GM18502 (cell line): ENCODE data around the gene USP3.
"Not testable (repeated sequence)": the region's sequence is repeated elsewhere in the genome, so short reads cannot be mapped to it uniquely, and the experiment has no call there.

Experiments used
- ATAC-seq: cut with Tn5 transposase; IDR thresholded peaks from one replicate; pipeline ENCODE4 v1.9.1; 2021; ENCODE audit warnings: mild to moderate bottlenecking; ENCODE audit not compliant: unreplicated experiment, poor library complexity

USP3 gene

DNA sequence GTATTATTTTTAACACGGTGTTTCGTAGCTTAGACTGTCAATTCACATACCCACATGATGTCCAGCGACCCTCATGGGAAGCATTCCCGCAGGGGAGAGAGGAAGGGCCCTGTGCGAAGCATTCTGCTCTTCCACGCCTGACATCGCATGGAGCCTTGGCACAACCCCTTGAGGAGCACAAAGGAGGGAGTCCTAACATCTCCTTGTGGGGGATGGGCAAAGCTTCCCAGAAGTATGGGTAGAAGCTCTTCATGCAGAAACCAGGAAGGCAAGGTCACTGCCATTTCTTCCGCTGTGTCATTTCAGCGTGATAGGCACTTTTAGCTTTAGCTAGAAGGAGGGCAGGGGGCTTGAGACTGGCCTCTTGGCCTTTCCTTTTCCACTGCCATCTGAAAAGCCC is 28.7 kb upstream of the USP3 start:
- no peak for ATAC-seq

DNA sequence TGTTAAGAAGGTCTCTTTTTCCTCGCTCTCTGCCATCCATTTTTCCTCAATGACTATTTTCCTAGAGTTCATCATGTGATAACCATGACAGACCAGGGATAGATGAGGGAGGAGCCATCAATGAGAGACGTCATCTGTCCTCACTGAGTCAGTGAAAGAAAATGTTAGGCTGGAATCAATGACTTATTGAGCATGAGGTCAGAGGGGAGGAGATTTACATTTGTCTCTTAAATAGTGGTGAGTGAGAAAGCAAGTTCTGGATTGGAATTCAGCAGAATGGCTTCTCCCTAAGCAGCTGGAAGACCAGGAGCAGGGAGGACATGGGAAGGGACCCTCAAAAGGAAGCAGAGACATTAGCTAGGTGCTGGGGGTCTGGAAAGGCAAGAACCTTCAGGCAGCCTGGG is 28.2 kb upstream of the USP3 start:
- ATAC-seq = no peak

- no peak for ATAC-seq
Observed at GRCh38 chr15:63478243-63478642, 26.1 kb upstream of the USP3 start.

GRCh38 chr15:63480441-63480821 is 24.0 kb upstream of the USP3 start:
- ATAC-seq = no peak

- no peak for ATAC-seq
Observed at GRCh38 chr15:63481105-63481810, 23.1 kb upstream of the USP3 start.

DNA sequence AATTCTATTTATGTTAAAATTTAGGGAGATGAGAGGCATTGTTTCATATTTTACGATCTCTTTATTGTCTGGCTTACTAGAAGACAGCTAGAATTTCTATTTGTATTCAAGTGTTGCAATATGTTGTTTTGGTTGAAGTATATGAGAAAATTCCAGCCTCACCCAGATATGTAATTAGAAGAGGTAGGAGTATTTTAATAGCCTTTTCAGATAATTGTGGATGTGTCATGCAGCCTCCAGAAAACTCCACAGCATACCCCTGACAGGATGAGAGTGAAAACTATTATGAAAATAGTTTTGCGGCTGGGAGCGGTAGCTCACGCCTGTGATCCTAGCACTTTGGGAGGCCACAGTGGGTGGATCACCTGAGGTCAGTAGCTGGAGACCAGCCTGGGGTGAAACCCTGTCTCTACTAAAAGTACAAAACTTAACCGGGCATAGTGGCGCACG is 21.5 kb upstream of the USP3 start:
- no peak for ATAC-seq

GRCh38 chr15:63483521-63484371 is 20.6 kb upstream of the USP3 start:
- no peak for ATAC-seq

- no peak for ATAC-seq
Observed at GRCh38 chr15:63484433-63485186, 19.8 kb upstream of the USP3 start.

DNA sequence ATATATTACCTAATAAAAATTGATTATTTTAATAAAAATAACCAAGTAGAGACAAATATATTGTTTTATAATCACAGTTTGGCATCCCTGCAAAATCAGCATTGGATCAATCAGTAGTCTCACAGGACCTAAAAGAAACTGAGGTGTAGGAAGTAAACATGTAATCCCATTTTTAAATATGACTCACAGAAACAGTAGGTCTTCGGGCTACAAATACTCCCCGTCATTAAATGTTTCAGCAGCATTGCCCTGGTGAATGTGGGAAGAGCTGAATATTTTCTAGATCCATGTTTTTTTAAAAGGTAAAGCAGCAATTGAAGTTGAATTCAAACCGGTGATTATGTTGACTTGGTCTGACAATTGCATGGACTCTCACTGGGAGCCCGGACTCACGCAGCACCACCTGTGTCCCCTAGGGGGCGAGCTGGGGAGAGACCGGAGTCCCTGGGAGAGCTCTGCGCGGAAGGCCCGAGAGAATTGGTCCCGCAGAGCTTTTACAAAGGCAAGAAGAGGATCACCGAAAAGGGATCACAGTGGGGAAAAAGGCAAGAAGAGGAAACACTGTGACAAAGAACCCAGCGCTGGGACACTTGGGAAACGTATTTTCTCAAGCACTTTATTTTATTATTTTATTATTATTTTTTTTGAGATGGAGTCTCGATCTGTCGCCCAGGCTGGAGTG is 17.2 kb upstream of the USP3 start:
- ATAC-seq = peak; percentile 54

DNA sequence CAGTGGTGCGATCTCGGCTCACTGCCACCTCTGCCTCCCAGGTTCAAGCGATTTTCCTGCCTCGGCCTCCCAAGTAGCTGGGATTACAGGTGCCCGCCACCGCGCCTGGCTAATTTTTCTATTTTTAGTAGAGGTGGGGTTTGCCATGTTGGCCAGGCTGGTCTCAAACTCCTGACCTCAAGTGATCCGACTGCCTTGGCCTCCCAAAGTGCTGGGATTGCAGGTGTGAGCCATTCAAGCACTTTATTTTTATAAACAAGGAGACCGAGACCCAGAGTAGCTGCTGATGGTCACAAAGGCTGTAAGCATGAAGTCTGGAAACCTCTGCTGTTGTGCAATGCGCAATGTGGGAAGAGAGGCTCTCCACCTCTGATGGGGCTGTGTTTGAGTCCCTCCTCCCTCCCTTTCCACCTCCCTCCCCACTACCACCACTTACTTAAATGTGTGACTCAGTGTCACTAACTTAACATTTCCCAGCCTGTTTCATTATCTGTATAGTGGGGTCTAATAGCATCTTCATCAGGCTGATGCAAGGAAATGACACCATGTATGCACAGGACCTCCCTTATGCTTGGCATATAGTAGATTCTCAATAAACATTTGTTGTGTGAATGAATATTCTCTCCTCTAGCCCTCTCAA is 16.5 kb upstream of the USP3 start:
- ATAC-seq = not testable (repeated sequence)

- ATAC-seq = no peak
Observed at GRCh38 chr15:63488398-63488960, 15.9 kb upstream of the USP3 start.

DNA sequence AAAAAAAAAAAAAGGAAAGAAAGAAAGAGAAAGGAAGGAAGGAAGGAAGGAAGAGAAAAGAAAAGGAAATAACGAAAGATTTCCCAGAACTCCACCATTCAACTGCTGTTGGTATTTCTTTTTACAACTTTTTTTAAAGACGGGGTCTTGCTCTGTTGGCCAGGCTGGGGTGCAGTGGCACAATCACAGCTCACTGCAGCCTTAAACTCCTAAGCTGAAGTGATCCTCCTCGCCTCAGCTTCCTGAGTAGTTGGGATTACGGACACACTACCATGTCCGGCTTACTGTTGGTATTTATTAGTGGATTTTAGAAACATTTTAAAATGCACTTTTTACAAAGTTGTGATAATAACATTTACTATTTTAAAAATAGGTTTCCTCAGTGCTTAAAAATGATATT is 15.0 kb upstream of the USP3 start:
- no peak for ATAC-seq

- no peak for ATAC-seq
Observed at GRCh38 chr15:63490345-63491034, 13.9 kb upstream of the USP3 start.

- ATAC-seq = no peak
Observed at GRCh38 chr15:63491116-63491827, 13.1 kb upstream of the USP3 start.

- no peak for ATAC-seq
Observed at GRCh38 chr15:63491979-63492378, 12.4 kb upstream of the USP3 start.

DNA sequence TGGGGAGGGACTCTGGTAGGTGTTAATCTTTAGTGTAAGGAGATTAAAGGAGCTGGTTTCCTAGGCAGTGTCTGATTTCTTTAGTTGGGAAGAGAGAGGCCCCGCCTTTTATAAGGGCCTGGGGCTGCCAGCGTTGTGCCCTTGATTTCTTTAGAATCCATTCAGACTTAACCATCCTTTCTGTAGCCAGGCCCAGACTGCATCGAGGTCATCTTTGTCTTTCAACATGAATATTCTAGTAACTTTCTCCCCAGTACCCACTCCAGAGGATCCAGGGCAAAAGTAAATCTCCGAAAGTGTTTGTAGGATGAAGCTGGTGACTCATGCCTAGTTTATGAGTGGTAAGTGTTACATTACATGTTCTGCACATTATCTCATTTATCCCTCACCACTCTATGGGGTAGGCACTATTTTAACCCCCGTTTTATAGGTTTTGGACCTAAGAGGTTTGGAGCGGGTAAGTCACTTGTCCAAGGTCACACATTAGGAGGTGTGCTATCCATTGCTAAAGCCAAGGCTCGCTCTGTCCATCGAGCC is 11.8 kb upstream of the USP3 start:
- ATAC-seq = no peak

DNA sequence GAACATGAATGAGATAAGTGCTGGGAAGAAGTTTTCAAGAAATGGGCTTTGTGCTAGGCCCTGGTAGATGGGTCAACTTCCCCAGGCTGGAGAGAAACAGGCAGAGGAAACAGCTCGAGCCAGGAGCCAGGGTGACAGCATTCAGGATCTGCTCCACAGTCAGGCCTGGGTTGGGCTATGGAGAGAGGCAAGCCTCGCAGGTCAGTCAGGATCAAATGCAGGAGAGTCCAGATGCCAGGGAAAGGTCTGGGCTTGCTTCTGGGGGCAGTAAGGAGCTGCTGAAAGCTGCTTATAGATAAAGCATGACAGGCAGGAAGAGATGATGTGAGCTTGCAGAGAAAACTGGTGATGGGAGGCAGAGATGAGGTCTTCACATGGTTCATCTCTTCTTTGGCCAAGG is 11.0 kb upstream of the USP3 start:
- no peak for ATAC-seq

DNA sequence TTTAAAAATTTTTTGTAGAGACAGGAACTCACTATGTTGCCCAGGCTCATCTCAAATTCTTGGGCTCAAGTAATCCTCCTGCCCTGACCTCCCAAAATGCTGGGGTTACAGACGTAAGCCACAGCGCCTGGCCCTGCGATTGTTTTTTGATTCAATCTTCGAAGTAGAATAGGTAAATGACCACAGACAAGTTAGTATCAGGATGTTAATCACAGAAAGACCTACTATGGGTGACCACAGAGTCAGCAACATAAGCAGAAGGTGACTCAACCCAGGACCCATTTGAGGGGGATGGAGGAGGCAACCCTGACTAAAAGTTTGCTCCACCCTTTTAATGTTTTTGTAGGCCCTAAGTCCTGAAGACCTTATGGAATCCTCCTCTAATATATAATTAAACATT is 10.0 kb upstream of the USP3 start:
- no peak for ATAC-seq
